ENCODE measurements around the gene MYOM3. TPM values are rescaled to one million over a fixed set of nuclear protein-coding genes. Genes with fewer than 3 reads are reported as not detected.
A peak's percentile ranks its signal among the peaks of the same experiment; 100 is the strongest.

Gene MYOM3
- polyA plus RNA-seq, 2 of the 4 experiments (the other 2 are of a cell fraction): 2.6 to 8.5 TPM

DNA sequence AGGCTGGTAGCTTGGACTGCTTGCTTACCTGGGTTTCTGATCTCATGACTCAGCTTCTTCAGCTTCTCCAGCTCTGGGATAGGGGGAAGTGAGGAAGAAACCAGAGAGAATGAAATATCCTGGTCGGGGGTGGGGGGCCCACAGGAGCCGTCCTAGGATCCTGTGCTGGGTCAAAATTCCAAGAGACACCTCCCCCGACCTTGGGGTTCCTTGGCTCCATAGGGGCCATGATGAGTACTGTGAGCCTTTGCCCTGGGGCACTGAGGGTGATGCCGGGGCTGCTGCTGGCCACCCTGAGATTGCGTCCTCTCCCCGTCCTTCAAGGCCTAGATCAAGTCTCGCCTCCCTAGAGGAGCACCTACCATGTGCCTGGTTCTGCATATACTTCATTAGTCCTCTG is 40.0 kb downstream of the MYOM3 start:
- no peak for DNase-seq (ENCODE audit: low read depth in 1 of 2, low spot score in 1 of 2)
- Histone ChIP-seq H3K4me3 (no peak overlapping the region), H3K4me2 (no peak overlapping the region), H3K9me3 (no peaks in the 10 kb centered on the region), H3K27ac (peak overlapping the region in 1 of 2 experiments; percentile 54; a peak in 3 of 6 replicates), H3K4me1 (peaks cover 8% of the 10 kb centered on the region; the same call in 2 of the 3 replicates)
- 59% methylated on average over 4 of the region's 7 CpGs for WGBS (ENCODE audit: missing lambda C conversion rate)
- ChIA-PET CTCF (interaction anchor here (0.9 to 6.3 kb wide), 21 partner anchors 8 to 320 kb away, joined by 3 to 30 read pairs (median 6); partner anchors contain the start of gene MYOM3), POLR2A (interaction anchor here (1.1 kb wide), 1 partner anchor 78 kb away, joined by 3 read pairs; no protein-coding TSS in a partner anchor)
- FAIRE-seq: no peak
- no peak for ATAC-seq
- TF ChIP-seq ZNF302 (CRISPR knock-in tag; IDR thresholded peaks at IDR 0.05) (no peak), SMC3 (IDR thresholded peaks at IDR 0.05) (no peak), HOXA7 (CRISPR knock-in tag; IDR thresholded peaks at IDR 0.05) (no peak), FOSL2 (IDR thresholded peaks at IDR 0.05) (no peak), FOSL2 (CRISPR knock-in tag; IDR thresholded peaks at IDR 0.05) (no peak), HEYL (CRISPR knock-in tag; IDR thresholded peaks at IDR 0.05) (no peak), EHMT2 (IDR thresholded peaks at IDR 0.05; ENCODE audit: low read depth) (no peak), CHD2 (IDR thresholded peaks at IDR 0.05; ENCODE audit: low read length, partially characterized antibody) (no peak)
- TF ChIP-seq, protein P1, sequence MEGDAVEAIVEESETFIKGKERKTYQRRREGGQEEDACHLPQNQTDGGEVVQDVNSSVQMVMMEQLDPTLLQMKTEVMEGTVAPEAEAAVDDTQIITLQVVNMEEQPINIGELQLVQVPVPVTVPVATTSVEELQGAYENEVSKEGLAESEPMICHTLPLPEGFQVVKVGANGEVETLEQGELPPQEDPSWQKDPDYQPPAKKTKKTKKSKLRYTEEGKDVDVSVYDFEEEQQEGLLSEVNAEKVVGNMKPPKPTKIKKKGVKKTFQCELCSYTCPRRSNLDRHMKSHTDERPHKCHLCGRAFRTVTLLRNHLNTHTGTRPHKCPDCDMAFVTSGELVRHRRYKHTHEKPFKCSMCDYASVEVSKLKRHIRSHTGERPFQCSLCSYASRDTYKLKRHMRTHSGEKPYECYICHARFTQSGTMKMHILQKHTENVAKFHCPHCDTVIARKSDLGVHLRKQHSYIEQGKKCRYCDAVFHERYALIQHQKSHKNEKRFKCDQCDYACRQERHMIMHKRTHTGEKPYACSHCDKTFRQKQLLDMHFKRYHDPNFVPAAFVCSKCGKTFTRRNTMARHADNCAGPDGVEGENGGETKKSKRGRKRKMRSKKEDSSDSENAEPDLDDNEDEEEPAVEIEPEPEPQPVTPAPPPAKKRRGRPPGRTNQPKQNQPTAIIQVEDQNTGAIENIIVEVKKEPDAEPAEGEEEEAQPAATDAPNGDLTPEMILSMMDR (IDR thresholded peaks at IDR 0.05): no peak

DNA sequence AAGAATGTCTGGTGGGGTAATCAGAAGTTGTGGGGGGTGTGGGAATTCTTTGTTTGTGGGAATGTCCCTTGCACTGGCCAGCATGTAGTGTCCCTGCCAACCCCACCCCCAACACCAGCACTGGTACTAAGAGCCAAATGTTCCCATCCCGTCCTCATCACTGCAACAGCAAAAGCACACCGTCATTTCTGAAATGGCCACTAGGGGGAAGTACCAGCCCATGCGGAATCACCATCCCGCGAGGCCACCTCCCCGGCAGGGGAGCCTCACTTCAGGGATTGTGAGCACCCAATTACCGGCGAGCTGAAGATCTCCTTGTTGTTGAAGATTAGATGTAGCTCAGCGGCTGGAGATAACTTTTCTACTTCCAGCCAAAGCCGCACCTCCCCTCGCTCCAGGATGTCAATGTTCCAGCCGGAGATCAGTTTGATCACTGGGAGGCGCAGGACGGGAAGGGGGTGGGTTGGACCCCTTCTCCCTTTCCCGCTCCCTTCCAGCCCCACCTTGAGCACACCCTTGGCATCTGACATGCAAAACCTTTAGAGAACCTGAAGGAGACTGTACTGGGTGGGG is 41.0 kb downstream of the MYOM3 start:
- Histone ChIP-seq H3K4me3 (no peak overlapping the region), H3K27ac (peak overlapping the region; percentile 43 to 54; a peak in 3 of 6 replicates), H3K9me3 (no peaks in the 10 kb centered on the region), H3K4me2 (peak overlapping the region; percentile 32; the same call in 2 of the 3 replicates), H3K4me1 (peaks cover 8% of the 10 kb centered on the region; the same call in 2 of the 3 replicates)
- peak; percentile 83 to 84 for TF ChIP-seq RAD21 (conservative IDR thresholded peaks at IDR 0.05 in 1 of 2, IDR thresholded peaks at IDR 0.05 in 1 of 2)
- peak; percentile 75 for TF ChIP-seq SMC3 (IDR thresholded peaks at IDR 0.05)
- TF ChIP-seq, protein P1 (IDR thresholded peaks at IDR 0.05): peak; percentile 73
- TF ChIP-seq, protein P2, sequence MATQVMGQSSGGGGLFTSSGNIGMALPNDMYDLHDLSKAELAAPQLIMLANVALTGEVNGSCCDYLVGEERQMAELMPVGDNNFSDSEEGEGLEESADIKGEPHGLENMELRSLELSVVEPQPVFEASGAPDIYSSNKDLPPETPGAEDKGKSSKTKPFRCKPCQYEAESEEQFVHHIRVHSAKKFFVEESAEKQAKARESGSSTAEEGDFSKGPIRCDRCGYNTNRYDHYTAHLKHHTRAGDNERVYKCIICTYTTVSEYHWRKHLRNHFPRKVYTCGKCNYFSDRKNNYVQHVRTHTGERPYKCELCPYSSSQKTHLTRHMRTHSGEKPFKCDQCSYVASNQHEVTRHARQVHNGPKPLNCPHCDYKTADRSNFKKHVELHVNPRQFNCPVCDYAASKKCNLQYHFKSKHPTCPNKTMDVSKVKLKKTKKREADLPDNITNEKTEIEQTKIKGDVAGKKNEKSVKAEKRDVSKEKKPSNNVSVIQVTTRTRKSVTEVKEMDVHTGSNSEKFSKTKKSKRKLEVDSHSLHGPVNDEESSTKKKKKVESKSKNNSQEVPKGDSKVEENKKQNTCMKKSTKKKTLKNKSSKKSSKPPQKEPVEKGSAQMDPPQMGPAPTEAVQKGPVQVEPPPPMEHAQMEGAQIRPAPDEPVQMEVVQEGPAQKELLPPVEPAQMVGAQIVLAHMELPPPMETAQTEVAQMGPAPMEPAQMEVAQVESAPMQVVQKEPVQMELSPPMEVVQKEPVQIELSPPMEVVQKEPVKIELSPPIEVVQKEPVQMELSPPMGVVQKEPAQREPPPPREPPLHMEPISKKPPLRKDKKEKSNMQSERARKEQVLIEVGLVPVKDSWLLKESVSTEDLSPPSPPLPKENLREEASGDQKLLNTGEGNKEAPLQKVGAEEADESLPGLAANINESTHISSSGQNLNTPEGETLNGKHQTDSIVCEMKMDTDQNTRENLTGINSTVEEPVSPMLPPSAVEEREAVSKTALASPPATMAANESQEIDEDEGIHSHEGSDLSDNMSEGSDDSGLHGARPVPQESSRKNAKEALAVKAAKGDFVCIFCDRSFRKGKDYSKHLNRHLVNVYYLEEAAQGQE (IDR thresholded peaks at IDR 0.05): no peak
- TF ChIP-seq, protein P3, sequence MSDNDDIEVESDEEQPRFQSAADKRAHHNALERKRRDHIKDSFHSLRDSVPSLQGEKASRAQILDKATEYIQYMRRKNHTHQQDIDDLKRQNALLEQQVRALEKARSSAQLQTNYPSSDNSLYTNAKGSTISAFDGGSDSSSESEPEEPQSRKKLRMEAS (IDR thresholded peaks at IDR 0.05): peak; percentile 57
- ChIA-PET POLR2A (interaction anchor here (1.1 kb wide), 1 partner anchor 80 kb away, joined by 3 read pairs; no protein-coding TSS in a partner anchor), CTCF (interaction anchor here (0.6 to 6.3 kb wide), 31 partner anchors 9 to 321 kb away, joined by 3 to 30 read pairs (median 5); partner anchors contain the start of gene MYOM3)
- FAIRE-seq (no peak), DNase-seq (ENCODE audit: low read depth in 1 of 2, low spot score in 1 of 2) (peak; percentile 79 to 86), ATAC-seq (peak; percentile 95 to 97)
- WGBS (ENCODE audit: missing lambda C conversion rate): 58% methylated on average over 10 of the region's 15 CpGs

Measured in A549 (cell line).